Fibroblast of lung (primary cell): ENCODE results near the gene COL16A1.

Experiments used
- CTCF ChIP-seq, 2 donors: IDR thresholded peaks in 1 of 2; conservative IDR thresholded peaks in 1 of 2; 1 replicate in 1 of 2; 2 replicates in 1 of 2; pipeline ENCODE4 v1.5.1; 2011 to 2012; ENCODE audit warnings: low read length in 2 of 2, control low read depth in 1 of 2, inconsistent platforms in 1 of 2, low read depth in 1 of 2, mild to moderate bottlenecking in 1 of 2
- EZH2 ChIP-seq: IDR thresholded peaks from 2 replicates; pipeline ENCODE4 v1.5.1; 2012; ENCODE audit warnings: low read length, control low read depth, mild to moderate bottlenecking; ENCODE audit errors: missing control alignments

- TF ChIP-seq CTCF (conservative IDR thresholded peaks at IDR 0.05 in 1 of 2, IDR thresholded peaks at IDR 0.05 in 1 of 2; ENCODE audit: low read depth in 1 of 2, low read length in 2 of 2) (peak; percentile 27 to 28), EZH2 (no peak)
Measured at GRCh38 chr1:31705080-31705866, 1.5 kb upstream of the COL16A1 start.
